Body of pancreas (tissue), 4 donors: Measurements from ENCODE around the gene PRSS2. TPM values are rescaled to one million over a fixed set of nuclear protein-coding genes. Genes with fewer than 3 reads are reported as not detected.
A peak's percentile ranks its signal among the peaks of the same experiment; 100 is the strongest.

Experiments used
- ATAC-seq: fragments of 150-250 bp; one replicate; pipeline ENCODE4 v1.9.1; 2016
- DNase-seq, 4 donors: peaks; one replicate each; pipeline ENCODE4 v3.0.0-alpha.2; 2019
- H3K27ac ChIP-seq, 4 donors: fragments of 200-600 bp; sonication (generic); 1 replicate in 3 of 4; 2 replicates in 1 of 4; pipeline versions ENCODE4 v1.5.1 to v1.6.1; 2016 to 2019; ENCODE audit warnings: mild to moderate bottlenecking in 1 of 4, mixed read lengths in 1 of 4, moderate library complexity in 1 of 4
- H3K27me3 ChIP-seq, 2 donors: fragments of 200-600 bp; sonication (generic); one replicate each; pipeline ENCODE4 v1.6.0; 2016; ENCODE audit warnings: mild to moderate bottlenecking in 1 of 2
- H3K36me3 ChIP-seq, 2 donors: fragments of 200-600 bp; sonication (generic); replicated peaks in 1 of 2; 2 replicates each; pipeline ENCODE4 v1.5.1; 2016; ENCODE audit warnings: low read depth in 2 of 2; ENCODE audit not compliant: insufficient read depth in 1 of 2
- H3K4me1 ChIP-seq: fragments of 200-600 bp; sonication (generic); one replicate; pipeline ENCODE4 v1.6.0; 2016
- H3K4me3 ChIP-seq, 2 donors: fragments of 200-600 bp; sonication (generic); 1 replicate in 1 of 2; 2 replicates in 1 of 2; pipeline ENCODE4 v1.5.1; 2016 to 2019
- H3K9me3 ChIP-seq, 3 donors: fragments of 200-600 bp; sonication (generic); 1 replicate in 2 of 3; 2 replicates in 1 of 3; pipeline ENCODE4 v1.5.1; 2016
- CTCF ChIP-seq, 7 experiments: fragments of 450-650 bp in 4 of 7; fragments of 200-600 bp in 3 of 7; sonication (generic) in 3 of 7; IDR thresholded peaks; one replicate each; pipeline ENCODE4 v1.5.1; 2016 to 2019; ENCODE audit warnings: antibody characterized with exemption in 7 of 7
- POLR2A ChIP-seq, 3 donors: fragments of 450-650 bp; IDR thresholded peaks; one replicate each; pipeline ENCODE4 v1.6.1; 2016; ENCODE audit warnings: antibody characterized with exemption in 3 of 3, mild to moderate bottlenecking in 2 of 3
- WGBS, 2 donors: methylation state at CpG; one replicate each; pipeline ENCODE4 v1.1.5; 2017; 5-methylcytosine and 5-hydroxymethylcytosine counted together
- intact Hi-C: fragments of 100-400 bp; cut with DNase I; formaldehyde crosslinking; loops from one replicate; pipeline ENCODE4 v1.15.1; 2023
- total RNA-seq, 2 donors: library from RNA; depleted of rRNA; stranded (reverse); fragments of >200 nt; gene quantifications; one replicate each; pipeline ENCODE4 v1.1.0, GENCODE V29; 2016

Gene PRSS2
- total RNA-seq, 2 donors from 2014 or later: 15,993 to 74,693 TPM

- no peaks in the 10 kb centered on the region for H3K36me3 ChIP-seq
- no peak overlapping the region for H3K27ac ChIP-seq
- no peaks in the 10 kb centered on the region for H3K27me3 ChIP-seq
- TF ChIP-seq CTCF (IDR thresholded peaks at IDR 0.05) (no peak), POLR2A (IDR thresholded peaks at IDR 0.05) (no peak)
- DNase-seq (no peak), ATAC-seq (no peak)
- no peaks in the 10 kb centered on the region for H3K9me3 ChIP-seq
- intact Hi-C loops: no loop called here
- H3K4me3 ChIP-seq: no peak overlapping the region
- no peaks in the 10 kb centered on the region for H3K4me1 ChIP-seq
- WGBS, 2 donors: 55 to 63% methylated on average over 4 of the region's 4 CpGs
Measured at GRCh38 chr7:142804728-142805207, 34.0 kb downstream of the PRSS2 start.

DNA sequence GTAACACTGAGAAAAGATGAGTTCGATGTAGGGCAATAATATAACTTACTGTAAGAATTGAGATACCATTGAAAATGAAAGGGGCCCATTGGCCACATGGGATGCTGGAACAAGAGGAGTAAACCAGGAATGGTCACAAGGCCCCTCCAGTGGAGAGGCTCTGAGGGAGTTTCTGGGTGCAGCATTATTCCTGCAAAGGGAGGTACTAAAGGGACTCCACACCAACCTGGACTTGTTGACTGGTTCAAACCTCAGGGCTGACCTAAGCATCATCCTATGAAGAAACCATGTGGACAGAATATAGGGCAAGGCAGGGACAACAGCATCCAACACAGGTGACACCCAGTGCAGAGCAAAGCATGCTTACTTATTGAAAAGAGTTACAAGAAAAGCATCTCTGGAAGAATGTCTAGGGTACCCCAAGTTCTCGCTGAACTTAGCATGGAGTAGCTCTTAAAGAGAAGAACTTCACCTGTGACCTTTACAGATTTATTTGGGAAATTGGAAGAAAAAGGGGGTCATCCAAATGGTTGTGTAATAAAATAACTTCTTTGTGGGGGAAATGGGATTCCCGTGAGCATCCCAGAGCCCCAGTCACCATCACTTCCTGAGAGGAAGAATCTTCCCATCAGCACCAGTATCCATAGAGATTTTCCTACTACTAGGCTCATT lies 34.7 kb downstream of the PRSS2 start:
- intact Hi-C loops: no loop called here
- Histone ChIP-seq H3K27me3 (no peaks in the 10 kb centered on the region), H3K36me3 (no peaks in the 10 kb centered on the region), H3K4me1 (no peaks in the 10 kb centered on the region), H3K27ac (no peak overlapping the region), H3K9me3 (no peaks in the 10 kb centered on the region), H3K4me3 (no peak overlapping the region)
- WGBS, 2 donors: 81 to 94% methylated on average over 3 of the region's 3 CpGs
- no peak for ATAC-seq
- no peak for TF ChIP-seq POLR2A (IDR thresholded peaks at IDR 0.05)
- no peak for TF ChIP-seq CTCF (IDR thresholded peaks at IDR 0.05)
- DNase-seq: no peak

- H3K27ac ChIP-seq: no peak overlapping the region
- WGBS, 2 donors: 52 to 63% methylated on average over 2 of the region's 2 CpGs
Measured at GRCh38 chr7:142806022-142806356, 35.2 kb downstream of the PRSS2 start.

DNA sequence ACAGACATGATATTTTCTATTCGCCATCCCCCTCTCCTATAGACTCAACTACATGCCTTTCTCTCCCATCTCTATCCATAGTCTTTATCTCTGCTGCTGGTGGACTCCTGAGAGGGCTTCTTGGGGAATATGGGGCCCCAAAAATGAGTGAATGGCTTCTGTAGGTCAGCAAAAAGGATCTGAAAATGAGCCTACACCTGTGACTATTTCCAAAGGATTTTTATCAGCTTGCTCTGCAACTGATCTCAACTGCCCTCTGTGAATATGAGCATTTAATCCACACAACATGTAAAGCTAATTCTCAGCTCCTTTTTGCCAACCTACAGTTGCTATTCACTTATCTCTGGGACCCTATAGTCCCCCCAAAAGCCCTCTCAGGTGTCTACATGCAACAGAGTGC lies 36.2 kb downstream of the PRSS2 start:
- no peak for ATAC-seq
- no peaks in the 10 kb centered on the region for H3K4me1 ChIP-seq
- DNase-seq: no peak
- H3K27me3 ChIP-seq: no peaks in the 10 kb centered on the region
- H3K4me3 ChIP-seq: no peak overlapping the region
- TF ChIP-seq CTCF (IDR thresholded peaks at IDR 0.05) (no peak), POLR2A (IDR thresholded peaks at IDR 0.05) (no peak)
- H3K36me3 ChIP-seq: no peaks in the 10 kb centered on the region
- no peak overlapping the region for H3K27ac ChIP-seq
- 69 to 95% methylated on average over 1 of the region's 1 CpG for WGBS, 2 donors
- H3K9me3 ChIP-seq: no peaks in the 10 kb centered on the region
- intact Hi-C loops: no loop called here

More at GRCh38 chr7:142806022-142806356, 35.2 kb downstream of the PRSS2 start:
- H3K36me3 ChIP-seq: no peaks in the 10 kb centered on the region
- no peak for DNase-seq
- no peaks in the 10 kb centered on the region for H3K9me3 ChIP-seq
- H3K4me3 ChIP-seq: no peak overlapping the region
- TF ChIP-seq CTCF (IDR thresholded peaks at IDR 0.05): no peak
- TF ChIP-seq POLR2A (IDR thresholded peaks at IDR 0.05): no peak
- no peaks in the 10 kb centered on the region for H3K4me1 ChIP-seq
- H3K27me3 ChIP-seq: no peaks in the 10 kb centered on the region
- intact Hi-C loops: no loop called here
- ATAC-seq: no peak

DNA sequence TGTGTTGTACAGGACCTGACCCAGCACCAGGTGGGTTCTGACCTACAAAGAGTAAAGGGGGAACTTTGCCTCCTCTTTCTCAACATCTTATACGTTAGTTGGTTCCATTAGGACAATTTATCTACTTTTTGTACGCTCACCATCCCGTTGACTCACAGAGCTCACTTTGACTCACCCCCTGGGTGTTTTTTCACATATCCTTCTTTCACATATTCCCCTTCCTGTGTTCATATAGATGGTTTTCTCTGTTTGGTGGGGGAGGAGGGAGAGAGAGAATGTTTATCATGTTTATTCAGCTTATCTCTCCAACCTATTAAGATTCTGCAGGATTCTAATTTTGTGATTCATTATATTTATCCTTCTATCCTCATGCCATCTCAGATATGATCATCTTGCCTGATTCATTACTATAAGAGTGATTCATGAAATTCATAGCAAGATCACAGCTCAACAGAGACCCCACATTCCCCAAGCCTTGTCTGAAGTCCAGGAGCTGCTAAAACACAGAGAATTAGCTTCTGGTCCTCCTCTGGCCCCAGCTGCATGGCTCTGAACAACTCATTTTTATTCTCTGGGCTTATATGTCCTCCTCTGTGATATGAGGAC lies 37.2 kb downstream of the PRSS2 start:
- intact Hi-C loops: no loop called here
- no peaks in the 10 kb centered on the region for H3K4me1 ChIP-seq
- no peaks in the 10 kb centered on the region for H3K9me3 ChIP-seq
- H3K27me3 ChIP-seq: no peaks in the 10 kb centered on the region
- H3K36me3 ChIP-seq: no peaks in the 10 kb centered on the region
- H3K27ac ChIP-seq: peak overlapping the region in 1 of 4 donors; percentile 5
- DNase-seq (no peak), ATAC-seq (no peak)
- 67 to 73% methylated on average over 3 of the region's 3 CpGs for WGBS, 2 donors
- no peak overlapping the region for H3K4me3 ChIP-seq
- TF ChIP-seq POLR2A (IDR thresholded peaks at IDR 0.05) (no peak), CTCF (IDR thresholded peaks at IDR 0.05) (no peak)
